D721Med (cell line): ENCODE results near the gene OR5B21.

ENCODE experiments used
- DNase-seq: peaks from one replicate; pipeline ENCODE4 v3.0.0; 2011; ENCODE audit warnings: low spot score; ENCODE audit not compliant: insufficient read length
- FAIRE-seq: peaks from 2 replicates; lab custom pipeline; 2011; peaks lifted over from hg19 to GRCh38; lab: Jason Lieb, UNC
- TF ChIP-seq, protein P1 (sequence below): IDR thresholded peaks from 2 replicates; pipeline ENCODE4 v1.5.1; 2012; ENCODE audit warnings: mild to moderate bottlenecking, control low read depth; ENCODE audit not compliant: insufficient read depth; ENCODE audit errors: missing control alignments

Gene OR5B21

DNA sequence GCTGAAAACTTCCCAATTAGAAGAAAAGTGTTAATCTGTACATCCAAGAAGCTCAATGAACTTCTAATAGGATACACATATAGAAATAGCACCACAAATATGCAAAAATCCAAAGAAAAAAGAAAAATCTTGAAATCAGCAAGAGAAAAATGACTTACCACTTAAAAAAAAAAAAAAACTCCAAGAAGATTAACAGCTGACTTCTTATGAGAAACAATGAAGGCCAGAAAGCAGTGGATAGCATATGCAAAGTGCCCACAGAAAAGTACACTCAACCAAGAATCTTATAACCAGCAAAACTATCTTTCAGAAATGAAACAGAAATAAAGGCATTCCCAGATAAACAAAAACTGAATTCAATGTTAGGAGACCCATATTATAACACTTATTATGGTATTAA, 36.0 kb downstream of the OR5B21 start:
- TF ChIP-seq, protein P1, sequence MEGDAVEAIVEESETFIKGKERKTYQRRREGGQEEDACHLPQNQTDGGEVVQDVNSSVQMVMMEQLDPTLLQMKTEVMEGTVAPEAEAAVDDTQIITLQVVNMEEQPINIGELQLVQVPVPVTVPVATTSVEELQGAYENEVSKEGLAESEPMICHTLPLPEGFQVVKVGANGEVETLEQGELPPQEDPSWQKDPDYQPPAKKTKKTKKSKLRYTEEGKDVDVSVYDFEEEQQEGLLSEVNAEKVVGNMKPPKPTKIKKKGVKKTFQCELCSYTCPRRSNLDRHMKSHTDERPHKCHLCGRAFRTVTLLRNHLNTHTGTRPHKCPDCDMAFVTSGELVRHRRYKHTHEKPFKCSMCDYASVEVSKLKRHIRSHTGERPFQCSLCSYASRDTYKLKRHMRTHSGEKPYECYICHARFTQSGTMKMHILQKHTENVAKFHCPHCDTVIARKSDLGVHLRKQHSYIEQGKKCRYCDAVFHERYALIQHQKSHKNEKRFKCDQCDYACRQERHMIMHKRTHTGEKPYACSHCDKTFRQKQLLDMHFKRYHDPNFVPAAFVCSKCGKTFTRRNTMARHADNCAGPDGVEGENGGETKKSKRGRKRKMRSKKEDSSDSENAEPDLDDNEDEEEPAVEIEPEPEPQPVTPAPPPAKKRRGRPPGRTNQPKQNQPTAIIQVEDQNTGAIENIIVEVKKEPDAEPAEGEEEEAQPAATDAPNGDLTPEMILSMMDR: no peak
- no peak for FAIRE-seq
- no peak for DNase-seq

- FAIRE-seq: no peak
- no peak for DNase-seq
- TF ChIP-seq, protein P1: no peak
These were observed 41.6 kb downstream of the OR5B21 start for GRCh38 chr11:58466293-58466692.

DNA sequence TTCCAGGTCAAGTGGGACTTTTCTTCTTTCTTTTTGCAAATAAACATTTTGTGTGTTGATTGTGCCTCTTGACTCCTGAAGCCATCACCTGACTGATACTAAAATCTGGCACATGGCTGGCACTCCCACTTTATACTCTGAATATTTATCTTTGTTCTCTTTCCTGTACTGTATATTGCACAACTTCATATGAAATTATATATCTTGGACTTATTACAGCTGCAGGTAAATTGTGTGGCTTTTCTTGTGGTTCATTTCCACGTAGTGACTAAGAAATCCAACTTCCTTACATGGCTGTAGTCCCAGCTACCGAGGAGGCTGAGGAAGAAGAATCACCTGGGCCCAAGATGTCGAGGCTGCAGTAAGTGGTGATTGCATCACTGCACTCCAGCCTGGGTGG, 42.2 kb downstream of the OR5B21 start:
- TF ChIP-seq, protein P1: no peak
- DNase-seq: no peak
- no peak for FAIRE-seq
